Bronchial epithelial cell (primary cell): ENCODE measurements around the gene ORMDL2. TPM values are rescaled to one million over a fixed set of nuclear protein-coding genes. Genes with fewer than 3 reads are reported as not detected.

Experiments used
- DNase-seq: peaks from one replicate; pipeline ENCODE4 v3.0.0-alpha.2; 2010; ENCODE audit warnings: low read depth
- FAIRE-seq: peaks from 2 replicates; lab custom pipeline; 2011; peaks lifted over from hg19 to GRCh38; lab: Jason Lieb, UNC
- H3K27me3 ChIP-seq: 2 replicates; pipeline ENCODE4 v1.5.1; 2011; ENCODE audit warnings: low read length; ENCODE audit not compliant: control insufficient read depth, insufficient read depth
- H3K36me3 ChIP-seq: 2 replicates; pipeline ENCODE4 v1.5.1; 2011; ENCODE audit warnings: low read length; ENCODE audit not compliant: control insufficient read depth, insufficient read depth
- H3K4me3 ChIP-seq: 2 replicates; pipeline ENCODE4 v1.5.1; 2011; ENCODE audit warnings: mild to moderate bottlenecking, low read depth, low read length, control low read depth
- total RNA-seq: library from RNA; depleted of rRNA; stranded (reverse); fragments of >200 nt; gene quantifications from 2 replicates; pipeline ENCODE4 v1.2.1, GENCODE V29; 2014
- TF ChIP-seq, protein P1 (sequence below): IDR thresholded peaks from 2 replicates; pipeline ENCODE4 v1.5.1; 2011; ENCODE audit warnings: mild to moderate bottlenecking, moderate library complexity, low read length, control low read depth, inconsistent platforms; ENCODE audit not compliant: insufficient read depth, severe bottlenecking

ORMDL2 gene
- total RNA-seq, 1 donor from 2014 or later, result 46.1 TPM

DNA sequence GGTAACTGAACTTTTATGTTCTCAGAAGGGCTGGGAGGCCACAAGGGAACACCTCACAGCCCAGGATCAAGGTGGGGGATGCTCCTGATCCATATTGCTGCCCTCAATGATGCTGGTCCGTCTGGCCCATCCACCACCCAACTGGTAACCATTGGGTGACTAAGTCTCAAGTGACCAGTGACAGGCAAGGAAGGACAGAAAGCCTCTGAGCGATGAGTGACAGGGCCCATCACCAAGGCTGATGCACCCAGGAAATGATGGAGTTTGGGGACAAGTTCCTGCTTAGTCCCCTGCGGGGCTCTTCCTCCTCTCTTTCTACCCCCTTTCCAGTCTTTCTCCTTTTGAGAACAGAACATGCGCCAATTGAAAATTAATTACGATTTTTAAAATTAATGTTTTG lies 27.5 kb downstream of the ORMDL2 start:
- TF ChIP-seq, protein P1, sequence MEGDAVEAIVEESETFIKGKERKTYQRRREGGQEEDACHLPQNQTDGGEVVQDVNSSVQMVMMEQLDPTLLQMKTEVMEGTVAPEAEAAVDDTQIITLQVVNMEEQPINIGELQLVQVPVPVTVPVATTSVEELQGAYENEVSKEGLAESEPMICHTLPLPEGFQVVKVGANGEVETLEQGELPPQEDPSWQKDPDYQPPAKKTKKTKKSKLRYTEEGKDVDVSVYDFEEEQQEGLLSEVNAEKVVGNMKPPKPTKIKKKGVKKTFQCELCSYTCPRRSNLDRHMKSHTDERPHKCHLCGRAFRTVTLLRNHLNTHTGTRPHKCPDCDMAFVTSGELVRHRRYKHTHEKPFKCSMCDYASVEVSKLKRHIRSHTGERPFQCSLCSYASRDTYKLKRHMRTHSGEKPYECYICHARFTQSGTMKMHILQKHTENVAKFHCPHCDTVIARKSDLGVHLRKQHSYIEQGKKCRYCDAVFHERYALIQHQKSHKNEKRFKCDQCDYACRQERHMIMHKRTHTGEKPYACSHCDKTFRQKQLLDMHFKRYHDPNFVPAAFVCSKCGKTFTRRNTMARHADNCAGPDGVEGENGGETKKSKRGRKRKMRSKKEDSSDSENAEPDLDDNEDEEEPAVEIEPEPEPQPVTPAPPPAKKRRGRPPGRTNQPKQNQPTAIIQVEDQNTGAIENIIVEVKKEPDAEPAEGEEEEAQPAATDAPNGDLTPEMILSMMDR, result no peak
- DNase-seq, result no peak
- FAIRE-seq, result no peak
- Histone ChIP-seq H3K27me3 (no peaks in the 10 kb centered on the region), H3K4me3 (no peak overlapping the region), H3K36me3 (no peaks in the 10 kb centered on the region)

DNA sequence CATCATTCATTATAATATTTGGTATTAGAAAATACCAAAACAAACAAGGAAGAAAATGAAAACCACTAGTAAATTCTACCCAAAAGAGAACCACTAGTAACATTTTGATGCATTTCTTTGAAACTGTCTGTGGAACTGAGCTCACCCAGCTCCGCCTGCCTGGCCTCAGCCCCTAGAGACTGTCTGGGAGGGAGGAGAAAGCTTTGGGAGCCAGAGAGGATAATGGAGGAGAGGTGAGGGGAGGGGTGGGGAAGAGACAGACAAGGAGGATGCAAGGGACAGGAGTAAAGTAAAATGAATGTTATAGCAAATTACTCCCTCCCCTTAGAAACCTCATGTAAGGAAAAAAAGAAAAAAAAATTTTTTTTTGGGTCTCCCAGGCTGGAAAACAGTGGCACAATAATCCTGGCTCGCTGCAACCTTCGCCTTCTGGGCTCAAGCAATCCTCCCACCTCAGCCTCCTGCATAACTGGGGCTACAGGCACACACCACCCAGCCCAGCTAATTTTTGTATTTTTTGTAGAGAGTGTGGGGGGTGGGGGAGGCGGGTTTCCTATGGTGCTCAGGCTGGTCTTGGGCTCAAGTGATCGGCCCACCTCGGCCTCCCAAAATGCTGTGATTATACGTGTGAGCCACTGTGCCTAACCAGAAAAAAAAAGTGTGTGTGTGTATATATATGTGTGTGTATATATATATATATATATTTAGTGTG lies 28.1 kb downstream of the ORMDL2 start:
- Histone ChIP-seq H3K27me3 (no peaks in the 10 kb centered on the region), H3K4me3 (no peak overlapping the region), H3K36me3 (no peaks in the 10 kb centered on the region)
- no peak for FAIRE-seq
- TF ChIP-seq, protein P1, result no peak
- no peak for DNase-seq

DNA sequence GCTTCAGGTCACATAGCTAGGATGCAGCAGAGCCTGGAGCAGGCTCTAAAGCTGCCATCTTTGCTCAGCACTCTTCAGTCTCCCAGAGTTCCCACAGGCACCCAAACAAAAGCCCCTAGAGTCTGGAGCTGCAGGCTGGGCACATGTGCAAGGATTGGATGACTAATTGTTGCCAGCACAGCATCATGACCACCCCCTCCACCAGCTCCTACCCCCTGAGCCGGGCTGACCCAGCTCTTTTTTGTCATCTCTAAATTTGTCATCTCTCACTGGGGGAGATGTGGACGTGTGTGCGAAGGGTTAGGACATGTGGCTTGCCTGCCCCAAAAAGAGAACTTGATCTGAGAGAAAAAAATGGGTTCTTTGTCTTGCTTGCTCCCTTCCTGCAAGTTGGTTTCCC lies 29.2 kb downstream of the ORMDL2 start:
- peak; percentile 63 for DNase-seq
- FAIRE-seq, result no peak
- H3K27me3 ChIP-seq, result no peaks in the 10 kb centered on the region
- TF ChIP-seq, protein P1, result no peak
- no peaks in the 10 kb centered on the region for H3K36me3 ChIP-seq
- no peak overlapping the region for H3K4me3 ChIP-seq

DNA sequence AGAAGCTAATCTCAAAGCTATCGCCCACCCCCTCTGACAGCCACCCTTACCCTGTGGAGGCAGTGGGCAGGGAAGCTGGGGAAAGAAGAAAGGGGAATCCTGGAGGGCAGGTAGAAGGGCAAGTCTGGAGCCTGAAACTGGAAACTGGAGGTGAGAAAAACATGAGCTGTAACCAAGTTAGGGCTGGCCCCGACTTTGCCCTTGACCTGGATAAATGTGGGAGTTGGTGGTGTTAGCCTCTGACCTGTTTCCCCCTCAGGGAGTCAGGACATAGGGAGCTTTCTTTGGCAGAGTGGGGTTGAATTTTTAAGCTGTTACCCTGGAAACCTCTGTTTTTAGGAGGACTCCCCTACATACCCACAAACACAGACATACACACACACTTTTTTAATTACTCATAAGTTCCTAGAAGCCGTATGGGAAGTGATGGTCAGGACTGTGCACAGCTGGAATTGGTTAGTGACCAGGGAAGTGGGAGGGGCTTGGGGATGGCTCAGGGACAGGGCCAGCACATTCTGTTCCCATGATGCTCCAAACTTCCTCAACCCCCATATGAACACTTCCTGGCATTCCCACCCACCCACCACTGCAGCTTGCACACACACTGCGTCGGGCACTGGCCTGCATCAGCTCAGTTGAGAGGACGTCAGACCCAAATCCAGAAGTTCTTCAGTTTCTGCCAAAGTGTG lies 29.9 kb downstream of the ORMDL2 start:
- H3K4me3 ChIP-seq, result no peak overlapping the region
- TF ChIP-seq, protein P1, result no peak
- FAIRE-seq, result no peak

DNA sequence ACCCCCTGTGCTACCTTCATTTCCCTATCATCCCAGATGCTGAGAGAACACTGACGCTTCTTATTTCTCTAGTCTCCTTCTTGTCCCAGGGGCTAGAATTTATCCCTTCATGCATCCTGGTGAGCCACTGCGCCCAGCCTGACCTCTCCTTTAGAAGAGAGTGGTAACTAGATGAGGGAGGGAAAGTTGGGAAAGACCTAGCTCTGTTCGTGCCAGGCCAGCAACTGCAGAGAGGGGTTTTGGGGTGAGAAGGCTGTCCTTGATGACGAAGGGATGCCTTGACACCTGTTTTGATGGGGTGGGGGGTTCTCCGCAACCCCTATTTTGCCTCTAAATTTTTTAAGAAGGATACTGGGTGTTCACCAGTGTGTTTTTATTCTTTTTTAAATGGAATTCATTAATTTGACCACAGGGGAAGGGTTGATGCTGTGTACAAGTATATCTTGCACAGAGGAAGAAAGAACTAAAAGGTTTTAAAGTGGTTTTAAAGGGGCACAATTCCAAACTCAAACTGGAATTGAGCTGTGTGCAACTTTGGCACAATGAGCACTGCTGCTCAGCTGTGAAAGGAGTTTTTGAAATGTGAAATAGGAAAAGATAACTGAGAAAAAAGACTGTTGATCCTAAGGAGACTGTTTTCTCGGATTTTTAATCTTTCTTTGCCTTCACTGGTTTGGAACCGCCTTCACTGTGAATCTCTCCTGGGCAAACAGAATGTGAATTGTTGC lies 31.9 kb downstream of the ORMDL2 start:
- no peak for FAIRE-seq
- DNase-seq, result no peak

More for the DNA sequence above, 29.9 kb downstream of the ORMDL2 start:
- DNase-seq, result peak; percentile 95
- no peaks in the 10 kb centered on the region for H3K27me3 ChIP-seq
- H3K36me3 ChIP-seq, result no peaks in the 10 kb centered on the region

More for the DNA sequence above, 31.9 kb downstream of the ORMDL2 start:
- no peaks in the 10 kb centered on the region for H3K36me3 ChIP-seq
- TF ChIP-seq, protein P1, result no peak
- no peak overlapping the region for H3K4me3 ChIP-seq
- H3K27me3 ChIP-seq, result no peaks in the 10 kb centered on the region
